ENCODE data around the gene CADM2. TPM values are rescaled to one million over a fixed set of nuclear protein-coding genes. Genes with fewer than 3 reads are reported as not detected.

The CADM2 gene
- total RNA-seq, 2 donors from 2014 or later, result 24.1 to 29.8 TPM

GRCh38 chr3:84989102-84989501, 30.3 kb downstream of the CADM2 start:
- no peak overlapping the region for H3K9ac ChIP-seq (ENCODE audit: extremely low read depth, low read length, poor library complexity, severe bottlenecking)

DNA sequence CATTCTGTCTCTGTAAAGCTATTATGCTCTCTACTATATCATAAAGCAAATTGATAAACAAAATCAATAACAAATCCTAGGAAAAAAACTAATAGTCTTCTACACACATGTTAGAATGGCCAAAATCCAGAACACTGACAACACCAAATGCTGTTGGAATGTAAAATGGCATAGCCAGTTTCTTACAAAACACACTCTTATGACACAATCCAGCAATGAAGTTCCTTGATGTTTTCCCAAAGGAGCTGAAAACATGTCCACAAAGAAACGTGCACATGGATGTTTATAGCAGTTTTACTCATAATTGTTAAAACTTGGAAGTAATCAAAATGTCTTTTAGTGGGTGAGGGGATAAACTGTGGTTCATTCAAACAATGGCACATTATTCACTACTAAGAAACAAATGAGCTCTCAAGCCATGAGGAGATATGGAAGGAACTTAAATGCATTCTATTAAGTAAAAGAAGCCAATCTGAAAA, 32.7 kb downstream of the CADM2 start:
- H3K36me3 ChIP-seq (ENCODE audit: control insufficient read depth, insufficient read depth, low read length), result no peaks in the 10 kb centered on the region
- 96% methylated on average over 1 of the region's 1 CpG; no CpG with 5 or more reads in 1 of the 2 experiments for WGBS, 2 experiments (ENCODE audit: insufficient coverage in 1 of 2, insufficient read length in 1 of 2)
- H3K9me3 ChIP-seq (ENCODE audit: control insufficient read depth, low read length), result no peaks in the 10 kb centered on the region
- no peak overlapping the region for H3K9ac ChIP-seq (ENCODE audit: extremely low read depth, low read length, poor library complexity, severe bottlenecking)
- Mint-ChIP-seq H3K4me3 (no peak overlapping the region), H3K27ac (no peak overlapping the region), H3K4me1 (peaks cover 5% of the 10 kb centered on the region), H3K27me3 (ENCODE audit: insufficient read depth) (no peaks in the 10 kb centered on the region), H3K9me3 (no peaks in the 10 kb centered on the region), H3K36me3 (ENCODE audit: low read depth) (no peaks in the 10 kb centered on the region)
- H3K4me1 ChIP-seq (ENCODE audit: control insufficient read depth, insufficient read depth, low read length), result no peaks in the 10 kb centered on the region
- no peak for TF ChIP-seq CTCF (conservative IDR thresholded peaks at IDR 0.05)
- DNase-seq, result no peak
- no peak overlapping the region for H3K27ac ChIP-seq (ENCODE audit: low read depth, low read length)
- H3K27me3 ChIP-seq (ENCODE audit: control insufficient read depth, insufficient read depth, low read length, poor library complexity, severe bottlenecking), result no peaks in the 10 kb centered on the region
- no peak overlapping the region for H3K4me3 ChIP-seq (ENCODE audit: low read length)

More at GRCh38 chr3:84989102-84989501, 30.3 kb downstream of the CADM2 start:
- Mint-ChIP-seq H3K9me3 (no peaks in the 10 kb centered on the region), H3K4me1 (peaks cover 5% of the 10 kb centered on the region), H3K27me3 (ENCODE audit: insufficient read depth) (no peaks in the 10 kb centered on the region), H3K4me3 (no peak overlapping the region), H3K27ac (no peak overlapping the region), H3K36me3 (ENCODE audit: low read depth) (no peaks in the 10 kb centered on the region)
- no peaks in the 10 kb centered on the region for H3K36me3 ChIP-seq (ENCODE audit: control insufficient read depth, insufficient read depth, low read length)
- H3K4me3 ChIP-seq (ENCODE audit: low read length), result no peak overlapping the region
- H3K4me1 ChIP-seq (ENCODE audit: control insufficient read depth, insufficient read depth, low read length), result no peaks in the 10 kb centered on the region
- no peak for DNase-seq
- H3K27me3 ChIP-seq (ENCODE audit: control insufficient read depth, insufficient read depth, low read length, poor library complexity, severe bottlenecking), result no peaks in the 10 kb centered on the region
- H3K9me3 ChIP-seq (ENCODE audit: control insufficient read depth, low read length), result no peaks in the 10 kb centered on the region
- no peak for TF ChIP-seq CTCF (conservative IDR thresholded peaks at IDR 0.05)
- no peak overlapping the region for H3K27ac ChIP-seq (ENCODE audit: low read depth, low read length)

DNA sequence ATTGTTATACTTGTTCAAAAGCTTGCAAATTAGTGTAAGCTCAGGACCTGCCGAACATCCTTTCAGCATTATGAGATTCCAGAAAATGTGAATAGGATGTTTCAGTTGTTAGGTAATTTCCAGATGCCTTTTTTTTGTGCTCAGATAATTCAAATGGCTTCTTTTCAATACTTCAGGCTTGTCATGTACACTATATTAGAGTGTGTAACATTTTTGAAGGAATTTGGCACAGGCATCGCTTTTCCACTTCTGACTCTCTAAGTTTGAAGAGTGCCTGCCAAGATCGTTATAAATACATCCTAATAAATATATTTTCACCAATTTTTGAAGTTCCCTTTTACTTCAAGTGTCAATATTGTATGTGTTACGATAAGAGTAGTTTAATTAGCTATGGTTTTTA, 35.2 kb downstream of the CADM2 start:
- H3K9me3 Mint-ChIP-seq, result no peaks in the 10 kb centered on the region
- no peak overlapping the region for H3K4me3 Mint-ChIP-seq
- no peak overlapping the region for H3K4me3 ChIP-seq (ENCODE audit: low read length)
- no peak for DNase-seq
- H3K36me3 ChIP-seq (ENCODE audit: control insufficient read depth, insufficient read depth, low read length), result no peaks in the 10 kb centered on the region
- H3K36me3 Mint-ChIP-seq (ENCODE audit: low read depth), result no peaks in the 10 kb centered on the region
- H3K9ac ChIP-seq (ENCODE audit: extremely low read depth, low read length, poor library complexity, severe bottlenecking), result no peak overlapping the region
- 95 to 100% methylated on average over 1 to 3 of the region's 4 CpGs for WGBS, 2 experiments (ENCODE audit: insufficient coverage in 1 of 2, insufficient read length in 1 of 2)
- no peaks in the 10 kb centered on the region for H3K9me3 ChIP-seq (ENCODE audit: control insufficient read depth, low read length)
- H3K4me1 Mint-ChIP-seq, result peaks cover 4% of the 10 kb centered on the region
- no peaks in the 10 kb centered on the region for H3K4me1 ChIP-seq (ENCODE audit: control insufficient read depth, insufficient read depth, low read length)
- H3K27ac Mint-ChIP-seq, result no peak overlapping the region
- no peaks in the 10 kb centered on the region for H3K27me3 Mint-ChIP-seq (ENCODE audit: insufficient read depth)
- H3K27me3 ChIP-seq (ENCODE audit: control insufficient read depth, insufficient read depth, low read length, poor library complexity, severe bottlenecking), result no peaks in the 10 kb centered on the region
- TF ChIP-seq CTCF (conservative IDR thresholded peaks at IDR 0.05), result no peak
- H3K27ac ChIP-seq (ENCODE audit: low read depth, low read length), result no peak overlapping the region

All from endodermal cell (in vitro differentiated cells).